ENCODE results near the gene PRPF40B. TPM values are rescaled to one million over a fixed set of nuclear protein-coding genes. Genes with fewer than 3 reads are reported as not detected.

Gene PRPF40B
- total RNA-seq (2021) (27.5 and 28.9 TPM in 2 replicates), Bru-seq, nascent RNA (percentile 56 among the genes with signal in this experiment), BruChase-seq, experiment 1, labeled RNA remaining after a 2-hour chase (percentile 67 among the genes with signal in this experiment), BruChase-seq, experiment 2, labeled RNA remaining after a 6-hour chase (percentile 61 among the genes with signal in this experiment)
- long read RNA-seq, partial matches to known transcripts, result 5 of 96 reads
- long read RNA-seq, other reads (novel, unspliced or antisense), result 89 of 96 reads

- DNase-seq, result peak; percentile 56 to 88
- H3K27me3 ChIP-seq (ENCODE audit: insufficient read depth, low read depth), result no peaks in the 10 kb centered on the region
- no TSS peak for BruUV-seq (replicated peaks)
- H3K9me3 ChIP-seq (ENCODE audit: insufficient read depth, low read depth), result no peaks in the 10 kb centered on the region
- H3K9me2 ChIP-seq (ENCODE audit: insufficient read depth), result no peaks in the 10 kb centered on the region
- TF ChIP-seq, protein P1, sequence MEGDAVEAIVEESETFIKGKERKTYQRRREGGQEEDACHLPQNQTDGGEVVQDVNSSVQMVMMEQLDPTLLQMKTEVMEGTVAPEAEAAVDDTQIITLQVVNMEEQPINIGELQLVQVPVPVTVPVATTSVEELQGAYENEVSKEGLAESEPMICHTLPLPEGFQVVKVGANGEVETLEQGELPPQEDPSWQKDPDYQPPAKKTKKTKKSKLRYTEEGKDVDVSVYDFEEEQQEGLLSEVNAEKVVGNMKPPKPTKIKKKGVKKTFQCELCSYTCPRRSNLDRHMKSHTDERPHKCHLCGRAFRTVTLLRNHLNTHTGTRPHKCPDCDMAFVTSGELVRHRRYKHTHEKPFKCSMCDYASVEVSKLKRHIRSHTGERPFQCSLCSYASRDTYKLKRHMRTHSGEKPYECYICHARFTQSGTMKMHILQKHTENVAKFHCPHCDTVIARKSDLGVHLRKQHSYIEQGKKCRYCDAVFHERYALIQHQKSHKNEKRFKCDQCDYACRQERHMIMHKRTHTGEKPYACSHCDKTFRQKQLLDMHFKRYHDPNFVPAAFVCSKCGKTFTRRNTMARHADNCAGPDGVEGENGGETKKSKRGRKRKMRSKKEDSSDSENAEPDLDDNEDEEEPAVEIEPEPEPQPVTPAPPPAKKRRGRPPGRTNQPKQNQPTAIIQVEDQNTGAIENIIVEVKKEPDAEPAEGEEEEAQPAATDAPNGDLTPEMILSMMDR (conservative IDR thresholded peaks at IDR 0.05), result peak; percentile 54
- TF ChIP-seq EZH2 (IDR thresholded peaks at IDR 0.05; ENCODE audit: low read depth), result no peak
- H3K4me3 ChIP-seq, result peak within 1 kb of the TSS; percentile 97
- H3K79me2 ChIP-seq (ENCODE audit: low read depth), result no peaks in the 10 kb centered on the region
- H3F3A ChIP-seq (ENCODE audit: insufficient read depth, low read depth), result peaks cover 69% of the 10 kb centered on the region
- H2AFZ ChIP-seq, result peak within 1 kb of the TSS; percentile 95
- H3K36me3 ChIP-seq (ENCODE audit: low read depth), result no peaks in the 10 kb centered on the region
- peak within 1 kb of the TSS; percentile 56 for H3K27ac ChIP-seq
- POLR2A ChIA-PET (ENCODE audit: unreplicated experiment), result interaction anchor here (0.5 to 0.7 kb wide), 4 partner anchors 60 to 1290 kb away, joined by 3 to 6 read pairs (median 4); no protein-coding TSS in a partner anchor
- H3K4me1 ChIP-seq (replicated peaks; ENCODE audit: insufficient read depth), result peaks cover 48% of the 10 kb centered on the region
- CTCF ChIA-PET, result interaction anchor here (0.6 to 0.9 kb wide), 8 partner anchors 11 to 769 kb away, joined by 3 to 8 read pairs (median 4); partner anchors contain the start of gene NCKAP5L
- intact Hi-C loops (cut with micrococcal nuclease; ENCODE audit: unreplicated experiment), result loop anchor here (5.0 kb wide), 1 partner anchor 276 kb away; the partner anchor contains the start of gene DNAJC22
- H3K4me2 ChIP-seq, result peak within 1 kb of the TSS; percentile 98
- H4K20me1 ChIP-seq (ENCODE audit: insufficient read depth), result no peaks in the 10 kb centered on the region
Observed at GRCh38 chr12:49623142-49623904, at the start of gene PRPF40B. PRPF40B (plus strand) TSS chr12:49623561; CDS start chr12:49623591, 30 bp downstream.

GRCh38 chr12:49577589-49578315 lies 45.6 kb upstream of the PRPF40B start:
- peaks cover 5% of the 10 kb centered on the region; the same call in 1 of the 2 replicates for H3F3A ChIP-seq (ENCODE audit: insufficient read depth, low read depth)
- no peak overlapping the region for H2AFZ ChIP-seq
- no TSS peak for BruUV-seq (replicated peaks)
- no peaks in the 10 kb centered on the region for H3K27me3 ChIP-seq (ENCODE audit: insufficient read depth, low read depth)
- ChIA-PET CTCF (no interaction called here), POLR2A (ENCODE audit: unreplicated experiment) (no interaction called here)
- no peaks in the 10 kb centered on the region for H3K4me1 ChIP-seq (replicated peaks; ENCODE audit: insufficient read depth)
- intact Hi-C loops (cut with micrococcal nuclease; ENCODE audit: unreplicated experiment), result no loop called here
- 0 out of 2 replicates have a peak, but pooled peaks cover 10% of the 10 kb centered on the region for H3K36me3 ChIP-seq (ENCODE audit: low read depth)
- H3K9me2 ChIP-seq (ENCODE audit: insufficient read depth), result no peaks in the 10 kb centered on the region
- H4K20me1 ChIP-seq (ENCODE audit: insufficient read depth), result peaks cover 8% of the 10 kb centered on the region; the same call in 1 of the 2 replicates
- 0 out of 2 replicates have a peak, but pooled peaks cover 4% of the 10 kb centered on the region for H3K79me2 ChIP-seq (ENCODE audit: low read depth)
- DNase-seq, result no peak
- H3K9me3 ChIP-seq (ENCODE audit: insufficient read depth, low read depth), result no peaks in the 10 kb centered on the region
- no peak overlapping the region for H3K4me2 ChIP-seq
- TF ChIP-seq, protein P1 (conservative IDR thresholded peaks at IDR 0.05), result no peak
- no peak overlapping the region for H3K4me3 ChIP-seq
- H3K27ac ChIP-seq, result no peak overlapping the region
